GM18508 (cell line): Measurements from ENCODE around the gene NTN3.
"Not testable (repeated sequence)": the region's sequence is repeated elsewhere in the genome, so short reads cannot be mapped to it uniquely, and the experiment has no call there.

Source experiments
- ATAC-seq: cut with Tn5 transposase; IDR thresholded peaks from one replicate; pipeline ENCODE4 v1.9.1; 2021; ENCODE audit warnings: moderate number of reproducible peaks; ENCODE audit not compliant: insufficient read depth, unreplicated experiment

NTN3 gene

GRCh38 chr16:2471016-2471652 is at the start of gene NTN3:
NTN3 (plus strand) TSS chr16:2471297; CDS start chr16:2471702, 405 bp downstream.
- no peak for ATAC-seq

GRCh38 chr16:2422123-2422867 is 48.8 kb upstream of the NTN3 start:
- no peak for ATAC-seq

- no peak for ATAC-seq
These were observed 46.8 kb upstream of the NTN3 start for GRCh38 chr16:2424061-2425007.

GRCh38 chr16:2425008-2425518 is 46.0 kb upstream of the NTN3 start:
- ATAC-seq: no peak

GRCh38 chr16:2425825-2426430 is 45.2 kb upstream of the NTN3 start:
- ATAC-seq: no peak

- no peak for ATAC-seq
These were observed 44.1 kb upstream of the NTN3 start for GRCh38 chr16:2426941-2427361.

GRCh38 chr16:2427526-2427925 is 43.6 kb upstream of the NTN3 start:
- ATAC-seq: no peak

GRCh38 chr16:2428051-2428783 is 42.9 kb upstream of the NTN3 start:
- ATAC-seq: no peak

- no peak for ATAC-seq
These were observed 42.4 kb upstream of the NTN3 start for GRCh38 chr16:2428784-2429033.

- ATAC-seq: peak; percentile 43
These were observed 41.9 kb upstream of the NTN3 start, which contains the start of gene CCNF for GRCh38 chr16:2429034-2429770. CCNF (plus strand) TSS chr16:2429447; CDS start chr16:2429482, 35 bp downstream.

GRCh38 chr16:2429771-2430663 is 41.1 kb upstream of the NTN3 start:
- ATAC-seq: no peak

- no peak for ATAC-seq
These were observed 38.8 kb upstream of the NTN3 start for GRCh38 chr16:2432286-2432685.

- no peak for ATAC-seq
These were observed 38.1 kb upstream of the NTN3 start for GRCh38 chr16:2432801-2433505.

- not testable (repeated sequence) for ATAC-seq
These were observed 35.9 kb upstream of the NTN3 start for GRCh38 chr16:2435236-2435635.

GRCh38 chr16:2436110-2436509 is 35.0 kb upstream of the NTN3 start:
- ATAC-seq: no peak

GRCh38 chr16:2437032-2437790 is 33.9 kb upstream of the NTN3 start:
- no peak for ATAC-seq

GRCh38 chr16:2438121-2438520 is 33.0 kb upstream of the NTN3 start:
- ATAC-seq: no peak
